GM19328 (cell line): ENCODE measurements around the gene NPTXR.

Experiments used
- ATAC-seq: cut with Tn5 transposase; IDR thresholded peaks from one replicate; pipeline ENCODE4 v1.9.1; 2021; ENCODE audit warnings: mild to moderate bottlenecking, moderate library complexity; ENCODE audit not compliant: unreplicated experiment

The NPTXR gene

DNA sequence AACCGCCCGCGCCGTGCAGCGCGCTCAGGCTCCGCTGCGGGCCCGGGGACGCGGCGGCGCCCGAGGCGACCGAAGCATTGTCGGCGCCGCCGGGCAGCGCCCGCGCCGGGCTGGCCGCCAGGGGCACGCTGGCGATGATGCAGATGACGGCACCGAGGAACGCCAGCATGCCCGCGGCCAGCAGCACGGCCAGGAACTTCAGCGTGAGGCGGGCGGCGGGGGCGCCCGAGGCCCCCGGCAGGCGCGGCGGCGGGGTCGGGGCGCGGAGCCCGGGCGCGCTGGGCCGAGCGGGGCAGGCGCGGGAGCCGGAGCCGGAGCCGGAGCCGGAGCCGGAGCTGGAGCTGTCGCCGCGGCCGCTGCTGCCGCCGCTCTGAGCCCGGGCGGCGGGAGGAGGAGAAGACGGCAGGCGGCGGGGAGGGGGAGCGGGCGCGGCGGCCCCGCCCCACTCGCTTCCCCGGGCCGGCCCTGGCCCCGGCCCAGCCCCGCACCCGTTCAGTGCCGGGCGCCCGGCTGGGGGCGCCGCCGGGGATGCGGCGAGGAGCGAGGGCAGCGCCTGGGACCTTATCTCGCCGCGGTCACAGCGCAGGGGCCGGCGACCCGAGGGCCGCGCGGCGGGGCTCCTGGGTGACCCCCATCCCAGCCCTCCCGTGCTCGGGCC lies at the start of gene NPTXR:
Gene NPTXR (minus strand): TSS at position 372 of the 658 bp plus-strand sequence.
- ATAC-seq: no peak

DNA sequence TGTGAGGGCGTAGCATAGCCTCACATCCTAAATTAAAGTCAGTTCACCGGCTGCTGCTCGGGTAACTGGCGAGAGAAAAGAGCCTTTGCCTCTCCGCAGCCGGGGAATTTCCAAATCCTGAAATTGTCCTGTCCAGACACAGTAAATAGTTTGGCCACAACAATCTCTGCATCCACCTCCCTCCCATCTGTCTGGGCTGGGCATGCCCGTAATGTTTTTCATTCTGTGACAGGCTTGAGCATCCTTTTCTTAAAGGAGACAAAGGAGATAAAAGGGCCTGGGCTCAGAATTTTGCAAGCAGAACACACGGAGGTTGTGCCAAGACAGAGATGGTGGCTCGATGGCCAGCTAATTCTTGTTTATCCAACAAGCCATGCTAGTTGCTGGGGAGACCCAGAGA lies 47.4 kb upstream of the NPTXR start:
- ATAC-seq: no peak

DNA sequence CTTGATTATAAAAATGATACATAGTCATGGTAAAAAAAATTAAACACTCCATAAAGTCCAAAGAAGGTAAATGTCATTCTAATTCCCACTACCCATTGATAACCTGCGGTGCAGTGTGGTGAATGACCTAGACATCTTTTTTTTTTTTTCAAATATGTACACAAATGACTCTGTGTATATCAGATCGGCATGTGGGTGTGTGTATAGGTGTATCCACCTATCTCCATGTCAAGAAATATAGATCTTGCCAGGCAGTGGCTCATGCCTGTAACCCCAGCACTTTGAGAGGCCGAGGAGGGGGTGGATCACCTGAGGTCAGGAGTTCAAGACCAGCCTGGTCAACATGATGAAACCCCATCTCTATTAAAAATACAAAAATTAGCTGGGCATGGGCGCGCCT lies 46.5 kb upstream of the NPTXR start:
- no peak for ATAC-seq

DNA sequence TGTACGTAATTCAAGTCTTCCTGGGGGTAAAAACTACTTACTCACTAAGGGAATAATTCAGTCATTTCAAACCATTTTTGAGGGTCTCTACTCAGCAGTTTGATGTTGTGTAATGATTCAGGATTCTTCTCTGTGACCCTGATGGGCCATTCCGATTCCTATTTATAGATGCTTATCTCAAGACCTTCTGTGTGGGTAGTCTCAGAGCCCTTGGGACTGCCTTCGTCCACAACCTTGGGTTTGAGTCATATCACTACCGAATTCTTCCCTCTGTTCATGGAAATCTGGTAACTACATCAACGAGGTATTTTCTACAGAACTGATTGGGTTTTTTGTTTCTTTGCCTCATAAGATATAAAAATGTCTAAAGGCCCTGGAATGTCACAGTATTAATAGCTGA lies 42.5 kb upstream of the NPTXR start:
- no peak for ATAC-seq

DNA sequence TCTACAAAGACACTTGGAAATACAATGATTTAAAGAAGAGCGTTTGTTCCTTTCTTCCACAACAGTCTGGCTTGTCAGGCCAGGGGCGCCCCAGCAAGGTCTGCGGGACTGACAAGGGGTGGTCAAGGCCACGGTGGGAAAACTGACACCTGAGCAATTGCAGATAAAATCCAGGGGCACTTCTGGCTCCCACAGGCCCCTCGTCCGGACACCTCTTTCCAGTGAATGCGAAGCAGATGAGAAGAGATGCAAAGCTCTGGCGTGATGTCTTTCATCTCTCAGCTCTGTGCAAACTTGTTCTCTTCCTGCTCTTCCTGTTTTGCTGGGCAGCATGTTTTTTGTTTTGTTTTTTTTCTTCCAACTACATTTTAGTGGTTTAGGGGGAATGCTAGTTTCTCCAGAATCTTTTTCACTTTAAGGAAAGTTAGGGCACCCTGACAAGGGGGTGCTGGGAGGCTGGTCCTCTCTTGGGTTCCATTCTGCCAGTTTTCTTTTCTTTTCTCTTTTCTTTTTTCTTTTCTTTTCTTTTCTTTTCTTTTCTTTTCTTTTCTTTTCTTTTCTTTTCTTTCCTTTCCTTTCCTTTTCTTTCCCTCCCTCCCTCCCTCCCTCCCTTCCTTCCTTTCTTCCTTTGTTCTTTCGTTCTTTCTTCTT lies 39.3 kb upstream of the NPTXR start:
- no peak for ATAC-seq

DNA sequence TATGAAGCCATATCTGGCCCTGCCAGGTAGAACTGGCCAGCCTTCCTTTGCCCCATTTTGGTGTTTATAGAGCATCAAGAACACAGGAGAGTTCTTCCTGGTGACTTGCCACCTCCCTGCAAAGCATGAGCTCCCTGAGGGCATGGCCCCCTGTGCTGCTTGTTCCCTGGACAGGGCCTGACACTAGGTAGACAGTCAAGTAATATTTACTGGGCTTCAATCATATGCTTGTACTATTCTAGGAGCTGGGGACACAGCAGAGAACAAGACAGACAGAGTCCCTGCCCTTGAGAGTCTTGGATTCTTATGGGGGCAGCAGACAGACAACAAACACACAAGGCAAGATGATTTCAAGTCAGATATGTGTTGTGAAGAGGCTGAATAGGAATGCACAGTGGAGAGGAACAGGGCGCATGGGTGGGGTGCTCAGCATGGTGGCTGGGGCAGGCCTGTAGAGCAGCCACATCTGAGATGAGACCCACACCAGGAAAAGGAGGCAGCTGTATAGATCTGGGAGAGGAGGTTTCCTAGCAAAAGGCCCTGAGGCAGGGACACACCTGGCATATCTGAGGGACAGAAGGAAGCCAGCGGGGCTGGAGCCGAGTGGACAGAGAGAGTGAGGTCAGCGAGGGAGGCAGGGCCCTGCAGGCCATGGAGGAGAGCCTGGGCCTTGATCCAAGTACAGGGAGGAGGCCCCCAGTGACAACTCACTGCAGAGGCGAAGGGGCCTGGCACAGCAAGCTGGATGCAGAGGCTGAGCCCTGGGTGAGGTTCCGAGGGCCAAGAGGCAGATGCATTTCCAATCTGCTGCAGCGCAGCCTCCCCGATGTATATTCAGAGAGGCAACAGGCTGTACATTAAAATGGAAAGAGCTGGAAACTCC lies 38.4 kb upstream of the NPTXR start:
- ATAC-seq: no peak

DNA sequence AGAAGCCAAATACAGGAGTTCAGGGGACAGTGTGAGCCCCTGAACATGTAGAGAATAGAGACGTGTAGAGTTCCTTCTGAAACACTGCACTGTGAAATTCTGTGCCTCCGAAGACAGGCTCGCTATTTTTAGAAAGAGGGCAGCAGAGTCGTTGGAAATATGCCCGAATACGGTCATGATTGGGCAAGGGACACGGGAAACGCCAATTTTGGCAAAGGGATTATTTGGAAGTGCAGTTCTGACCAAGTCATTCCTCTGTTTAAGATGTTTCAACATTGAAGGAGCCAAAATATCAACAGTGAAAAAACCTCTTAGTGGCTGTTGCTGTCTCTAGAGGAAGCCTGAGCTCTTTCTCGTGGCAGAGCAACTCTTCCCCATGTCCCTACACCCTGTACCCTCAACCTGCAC lies 37.6 kb upstream of the NPTXR start:
- ATAC-seq: no peak

DNA sequence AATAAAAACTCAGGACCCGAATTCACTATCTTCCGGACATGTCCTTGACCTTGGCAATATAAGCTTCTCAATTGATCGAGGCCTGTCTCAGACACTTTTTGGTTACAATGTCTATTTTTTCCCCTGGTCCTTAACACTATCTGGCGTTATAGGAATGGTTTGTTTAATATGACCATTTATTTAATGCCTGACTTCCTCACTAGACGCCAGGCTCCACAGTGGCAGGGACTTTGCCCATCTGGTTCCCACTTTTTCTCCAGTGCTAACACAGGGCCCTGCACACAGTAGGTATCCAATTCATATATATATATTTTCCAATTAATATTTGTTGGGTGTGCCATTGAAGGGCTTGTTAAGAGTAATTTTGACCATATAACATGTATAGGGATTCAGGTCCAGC lies 36.1 kb upstream of the NPTXR start:
- no peak for ATAC-seq

DNA sequence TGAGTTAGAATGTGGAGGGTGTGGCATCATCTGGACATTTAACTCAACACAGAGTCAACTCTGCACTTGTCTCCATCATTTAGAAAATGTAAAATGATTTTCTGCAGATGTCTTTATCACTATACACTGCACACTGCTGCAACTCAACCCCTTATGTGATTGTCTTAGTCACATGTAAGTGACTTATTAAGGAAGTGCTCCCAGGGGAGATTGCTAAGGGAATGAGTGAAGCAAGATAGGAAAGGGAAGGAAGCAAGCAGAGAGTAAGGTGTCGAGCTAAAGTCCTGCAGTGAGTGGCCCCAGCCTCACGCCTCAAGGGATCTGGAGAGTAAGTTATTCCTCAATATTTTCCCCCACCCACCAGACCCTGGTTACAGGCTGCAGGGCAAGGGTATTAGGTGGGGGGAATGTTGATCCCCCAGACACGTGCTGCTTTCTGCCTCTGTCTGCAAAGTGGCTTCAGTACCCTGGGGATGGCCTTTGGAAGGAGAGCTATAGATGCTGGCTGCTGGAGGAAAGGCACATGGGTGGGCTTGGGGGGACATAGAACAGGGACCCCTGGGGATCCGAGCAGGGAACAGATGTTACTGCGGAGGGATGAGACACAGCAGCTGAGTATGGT lies 35.4 kb upstream of the NPTXR start:
- no peak for ATAC-seq

DNA sequence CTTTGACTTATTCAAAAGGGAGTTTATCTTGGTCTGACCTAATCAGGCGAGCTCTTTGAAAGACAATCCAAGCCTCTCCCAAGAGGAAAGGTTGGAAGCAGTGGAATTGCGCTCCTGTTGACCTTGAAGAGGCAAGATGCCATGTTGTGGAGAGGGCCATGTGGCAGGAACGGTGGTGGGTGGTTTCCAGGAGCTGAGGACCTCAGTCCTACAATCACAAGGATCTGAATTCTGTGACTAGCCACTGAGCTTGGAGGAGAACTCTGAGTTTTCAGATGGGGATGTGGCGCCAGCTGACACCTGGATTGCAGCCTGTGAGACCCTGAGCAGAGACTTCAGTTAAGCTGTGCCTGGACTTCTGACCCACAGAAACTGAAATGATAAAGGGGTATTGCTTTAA lies 34.2 kb upstream of the NPTXR start:
- ATAC-seq: no peak

DNA sequence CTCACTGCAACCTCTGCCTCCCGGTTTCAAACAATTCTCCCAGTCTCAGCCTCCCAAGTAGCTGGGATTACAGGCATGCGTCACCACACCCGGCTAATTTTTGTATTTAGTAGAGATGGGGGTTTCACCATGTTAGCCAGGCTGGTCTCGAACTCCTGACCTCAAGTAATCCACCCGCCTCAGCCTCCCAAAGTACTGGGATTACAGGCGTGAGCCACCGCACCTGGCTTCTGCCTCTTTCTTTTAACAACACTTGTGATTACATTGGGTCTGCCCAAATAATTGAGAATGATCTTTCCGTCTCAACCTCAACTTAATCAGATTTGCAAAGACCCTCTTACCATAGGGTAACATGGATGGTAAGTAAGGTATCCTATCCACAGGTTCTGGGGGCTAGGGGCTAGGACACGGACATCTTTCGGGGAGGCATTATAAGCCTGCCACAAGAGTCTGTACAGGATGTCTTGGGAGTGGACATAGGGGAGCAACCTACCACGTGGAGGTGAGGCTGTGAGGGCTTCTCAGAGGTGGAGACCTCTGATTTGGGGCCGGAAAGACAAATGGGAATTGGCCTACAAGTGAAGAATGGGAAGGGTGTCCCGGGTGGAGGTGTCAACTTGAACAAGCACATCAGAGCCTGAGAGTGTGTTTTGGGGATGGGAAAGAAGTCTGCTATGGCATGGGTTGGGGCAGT lies 30.8 kb upstream of the NPTXR start:
- no peak for ATAC-seq

DNA sequence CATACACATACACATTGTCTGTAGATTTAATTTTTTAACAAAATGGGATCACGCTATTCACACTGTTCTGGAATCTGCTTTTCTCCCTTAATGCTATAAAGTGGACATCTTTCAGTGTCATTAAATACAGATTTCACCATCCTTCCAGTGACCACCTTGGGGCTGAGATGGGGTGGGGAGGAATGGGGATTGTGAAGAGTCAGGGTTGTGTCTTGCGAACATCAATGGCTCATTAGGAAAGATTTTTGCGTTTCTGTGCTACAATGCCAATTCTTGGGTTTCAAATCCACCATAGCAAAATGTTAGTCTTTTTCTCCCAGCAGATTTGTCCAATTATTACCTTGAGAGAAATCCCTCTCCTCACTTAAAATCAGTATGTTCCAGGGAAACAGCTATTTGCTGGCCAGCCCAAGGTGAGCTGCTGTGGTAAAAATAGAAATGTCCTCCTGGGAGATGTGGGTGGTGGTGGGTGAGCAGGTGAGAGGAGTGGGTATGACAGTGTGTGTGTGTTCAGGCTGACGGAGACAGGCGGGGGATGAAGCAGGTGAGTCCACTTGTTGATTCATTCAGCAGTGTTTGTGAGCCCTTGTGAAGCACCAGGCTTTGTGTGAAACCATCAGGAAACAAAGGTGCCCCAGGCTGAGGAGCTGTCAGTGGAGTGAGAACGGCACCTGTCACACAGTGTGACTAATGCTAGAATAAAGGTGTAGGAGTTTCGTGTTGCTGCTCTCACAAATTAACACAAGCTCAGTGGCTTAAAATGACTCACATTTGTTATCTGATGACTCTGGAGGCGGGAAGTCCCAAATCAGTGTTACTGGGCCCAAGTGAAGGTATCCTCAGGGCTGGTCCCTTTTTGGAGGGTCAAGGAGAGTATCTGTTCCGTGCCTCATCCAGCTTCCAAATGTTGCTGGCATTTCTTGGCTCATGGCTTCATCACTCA lies 29.9 kb upstream of the NPTXR start:
- no peak for ATAC-seq

DNA sequence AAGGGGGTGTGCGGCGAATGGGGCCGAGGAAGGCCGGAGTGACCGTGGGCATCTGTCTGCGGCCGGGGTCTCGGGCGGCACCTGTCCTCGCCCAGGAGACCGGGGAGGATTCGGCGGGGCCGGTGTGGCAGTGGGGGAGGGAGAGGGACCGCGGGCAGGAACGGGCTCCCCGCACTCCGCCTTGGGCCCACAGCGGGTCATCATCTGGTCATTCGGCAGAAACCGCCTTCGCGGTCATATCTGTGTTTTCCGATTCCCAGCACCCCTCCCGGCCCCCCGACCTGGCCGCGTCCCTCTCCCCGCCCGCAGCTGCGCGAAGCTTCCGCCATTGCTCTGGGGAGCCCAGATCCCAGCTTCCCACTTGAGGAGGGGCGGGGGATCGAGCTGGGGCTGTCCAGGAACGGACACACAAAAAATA lies 29.0 kb upstream of the NPTXR start:
- no peak for ATAC-seq

DNA sequence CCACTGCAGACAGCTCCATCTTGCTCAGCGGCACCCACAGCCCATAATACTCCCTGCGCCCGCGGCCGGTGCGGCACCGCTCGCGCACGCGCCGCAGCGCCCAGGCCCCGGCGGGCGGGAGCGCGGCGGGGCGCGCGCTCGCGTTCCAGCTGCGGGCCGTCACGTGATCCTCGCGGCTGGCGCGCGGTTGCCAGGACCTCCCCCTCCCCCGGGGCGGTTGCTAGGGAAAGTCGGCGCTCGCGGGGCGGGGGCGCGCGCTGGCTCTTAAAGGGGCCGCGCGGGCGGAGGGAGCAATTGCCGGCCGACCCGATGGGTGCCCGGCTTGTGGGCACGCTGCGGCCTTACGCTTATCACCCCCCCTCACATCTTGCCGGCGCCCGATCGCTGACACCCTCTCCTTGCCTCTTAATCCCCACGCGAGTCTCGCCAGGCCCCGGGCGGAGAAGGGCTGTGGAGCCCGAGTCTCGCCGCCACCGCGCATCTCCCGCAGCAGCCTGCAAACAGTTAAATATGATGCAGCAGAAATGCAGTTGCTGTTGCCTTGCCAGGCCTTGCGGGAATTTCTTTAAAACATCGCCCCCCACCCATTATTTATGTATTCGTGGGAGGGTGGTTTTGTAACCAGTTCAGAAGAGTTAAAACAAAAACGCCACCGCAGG lies 28.5 kb upstream of the NPTXR start, which contains the start of gene CBX6:
Gene CBX6 (minus strand): TSS at position 45 of the 659 bp plus-strand sequence. CDS start 26 bp downstream, at position 19.
- peak; percentile 62 for ATAC-seq

DNA sequence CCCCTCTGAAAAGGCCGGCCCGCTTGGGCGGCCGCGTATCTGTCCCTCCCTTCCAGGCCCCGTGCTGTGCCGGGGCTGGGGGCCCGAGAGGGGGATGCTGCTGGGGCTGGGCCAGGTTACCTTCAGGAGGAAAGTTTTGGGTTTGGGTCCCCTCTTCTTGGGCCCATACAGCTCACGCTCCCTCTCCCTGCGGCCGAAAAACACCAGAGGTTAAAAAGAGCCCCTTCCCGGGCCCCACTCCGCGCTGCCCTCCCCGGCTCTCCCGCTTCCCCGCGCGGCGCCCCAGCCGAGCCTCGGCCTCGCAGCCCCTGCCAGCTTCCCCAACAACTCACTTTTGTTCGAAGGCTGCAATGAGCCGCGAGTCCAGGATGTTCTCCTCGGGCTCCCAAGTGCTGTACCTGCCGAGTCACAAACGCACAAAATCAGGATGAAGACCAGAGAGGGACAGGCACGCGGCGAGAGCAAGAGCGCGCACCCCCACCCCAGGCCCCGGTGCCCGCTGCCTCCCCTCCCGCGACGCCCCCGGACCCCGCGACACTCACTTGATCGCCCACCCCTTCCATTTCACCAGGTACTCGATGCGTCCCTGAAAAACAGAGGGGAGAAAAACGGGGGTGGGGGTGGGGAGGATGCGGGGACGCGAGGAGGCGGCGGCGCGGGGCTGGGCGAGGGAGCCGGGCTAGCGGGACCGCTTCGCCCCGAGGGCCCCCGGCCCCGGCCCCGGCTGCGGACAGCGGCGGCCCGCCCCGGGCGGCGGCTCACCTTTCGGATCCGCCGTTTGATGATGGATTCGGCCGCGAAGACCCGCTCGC lies 27.7 kb upstream of the NPTXR start:
- ATAC-seq: peak; percentile 18

DNA sequence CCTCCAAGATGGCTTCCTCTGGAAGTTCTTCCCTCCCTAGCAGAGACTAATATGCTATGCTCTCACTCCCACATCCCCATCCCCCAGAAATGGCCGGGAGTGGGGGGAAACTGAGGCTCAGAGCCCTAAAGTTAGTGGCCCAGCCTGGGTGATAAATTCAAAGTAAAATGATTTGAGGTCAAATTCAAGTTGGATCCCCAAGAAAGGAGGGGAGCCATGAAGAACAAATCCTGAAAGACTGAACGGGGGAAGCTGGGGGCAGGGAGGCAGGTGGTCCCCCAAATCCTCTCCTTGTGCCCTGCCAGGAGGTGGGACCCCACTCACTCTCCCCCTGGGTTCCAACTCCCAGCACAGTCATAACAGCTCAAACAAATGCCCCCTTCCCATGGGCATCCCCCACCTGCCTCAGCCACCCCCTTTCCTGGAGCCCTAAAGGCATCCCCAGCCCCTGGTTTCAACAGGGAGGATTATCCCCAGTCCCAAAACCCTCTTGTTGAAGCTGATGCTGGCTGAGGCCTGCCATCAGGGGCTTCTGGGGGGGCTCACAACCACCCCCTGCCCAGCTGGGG lies 27.0 kb upstream of the NPTXR start:
- ATAC-seq: no peak

DNA sequence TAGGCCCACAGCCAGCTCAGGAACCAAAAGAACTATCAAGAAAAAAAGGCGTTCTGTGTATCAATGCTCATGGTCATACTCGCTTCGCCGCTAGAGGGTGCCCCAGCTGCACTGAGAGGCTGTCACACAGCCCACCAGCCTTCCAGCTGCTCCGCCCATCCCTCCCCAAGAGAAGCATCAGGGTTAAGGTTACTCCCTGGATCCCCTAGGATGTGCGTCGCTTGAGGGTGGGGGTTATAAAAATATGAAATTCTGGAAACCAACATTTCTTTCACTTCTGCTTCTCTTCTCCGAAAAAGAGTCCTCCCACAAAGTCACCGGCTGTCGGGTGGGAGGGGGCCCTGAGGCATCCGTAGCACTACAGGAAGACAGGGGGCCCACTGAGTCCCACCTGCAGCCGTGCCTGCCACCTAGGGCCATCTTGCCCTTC lies 26.5 kb upstream of the NPTXR start:
- ATAC-seq: no peak

DNA sequence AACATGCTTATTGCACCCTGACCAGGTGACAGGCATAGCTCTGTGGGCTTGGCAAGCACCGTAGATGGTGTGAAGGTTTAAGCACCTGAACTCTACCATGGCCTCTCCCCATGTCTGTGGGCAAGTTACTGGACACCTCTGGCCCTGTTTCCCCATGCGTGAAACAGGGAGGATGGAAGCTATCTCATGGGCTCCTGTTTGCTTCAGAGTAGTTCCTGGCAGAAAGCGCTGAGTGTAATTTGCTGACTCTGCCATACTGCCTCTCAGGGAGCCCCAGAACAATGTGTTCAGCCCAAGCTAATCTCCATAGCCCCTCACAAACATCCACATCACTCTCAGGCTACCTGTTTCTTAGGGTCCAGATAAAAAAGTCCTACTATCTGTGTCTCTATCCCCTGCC lies 25.8 kb upstream of the NPTXR start:
- ATAC-seq: no peak
